MV-4-11 (cell line): ENCODE data around the gene CCDC126.
"Not testable (repeated sequence)": the region's sequence is repeated elsewhere in the genome, so short reads cannot be mapped to it uniquely, and the experiment has no call there.

Experiments used
- DNase-seq: peaks from one replicate; lab custom pipeline; 2025; lab: John Stamatoyannopoulos, UW

The CCDC126 gene

GRCh38 chr7:23597094-23598091, at the start of gene CCDC126:
Gene CCDC126, plus strand, starts transcription at chr7:23597382. Its CDS starts 13,934 bp downstream, at chr7:23611316.
- peak; percentile 83 for DNase-seq

GRCh38 chr7:23547662-23548061, 49.5 kb upstream of the CCDC126 start:
- DNase-seq: no peak

- DNase-seq: no peak
Observed at GRCh38 chr7:23558303-23558702, 38.9 kb upstream of the CCDC126 start.

GRCh38 chr7:23570592-23571200, 26.5 kb upstream of the CCDC126 start:
- DNase-seq: peak; percentile 40

- DNase-seq: not testable (repeated sequence)
Observed at GRCh38 chr7:23581975-23582374, 15.2 kb upstream of the CCDC126 start.

GRCh38 chr7:23585304-23585703, 11.9 kb upstream of the CCDC126 start:
- DNase-seq: not testable (repeated sequence)

- DNase-seq: no peak
Observed at GRCh38 chr7:23586159-23586558, 11.0 kb upstream of the CCDC126 start.

- DNase-seq: peak; percentile 12
Observed at GRCh38 chr7:23590529-23590928, 6.7 kb upstream of the CCDC126 start.

- no peak for DNase-seq
Observed at GRCh38 chr7:23593706-23594105, 3.5 kb upstream of the CCDC126 start.

GRCh38 chr7:23594879-23595604, 2.1 kb upstream of the CCDC126 start:
- peak; percentile 60 for DNase-seq

- no peak for DNase-seq
Observed at GRCh38 chr7:23598296-23598695, 1.1 kb downstream of the CCDC126 start.

- DNase-seq: no peak
Observed at GRCh38 chr7:23600236-23600635, 3.1 kb downstream of the CCDC126 start.

GRCh38 chr7:23603632-23604295, 6.6 kb downstream of the CCDC126 start:
- DNase-seq: no peak

- DNase-seq: no peak
Observed at GRCh38 chr7:23604296-23604640, 7.1 kb downstream of the CCDC126 start.

- no peak for DNase-seq
Observed at GRCh38 chr7:23607130-23607529, 9.9 kb downstream of the CCDC126 start.

GRCh38 chr7:23607866-23608265, 10.7 kb downstream of the CCDC126 start:
- DNase-seq: no peak

- no peak for DNase-seq
Observed at GRCh38 chr7:23615331-23615730, 18.1 kb downstream of the CCDC126 start.

GRCh38 chr7:23616593-23616992, 19.4 kb downstream of the CCDC126 start:
- no peak for DNase-seq

GRCh38 chr7:23617482-23617881, 20.3 kb downstream of the CCDC126 start:
- DNase-seq: no peak

- DNase-seq: no peak
Observed at GRCh38 chr7:23618241-23618640, 21.1 kb downstream of the CCDC126 start.

- DNase-seq: no peak
Observed at GRCh38 chr7:23619141-23619540, 22.0 kb downstream of the CCDC126 start.

GRCh38 chr7:23622506-23622925, 25.3 kb downstream of the CCDC126 start:
- no peak for DNase-seq
